Measurements from ENCODE around the gene FBXL17. TPM values are rescaled to one million over a fixed set of nuclear protein-coding genes. Genes with fewer than 3 reads are reported as not detected.

FBXL17 gene
- total RNA-seq, 1 experiment from 2014 or later = 5.3 TPM

- H3K27ac ChIP-seq (ENCODE audit: insufficient read length, low read depth, low read length) = no peak overlapping the region
- no peak overlapping the region for H2BK5ac ChIP-seq (ENCODE audit: insufficient read length, low read length)
- H4K20me1 ChIP-seq (ENCODE audit: control insufficient read depth, insufficient read depth, insufficient read length) = no peaks in the 10 kb centered on the region
- no peak overlapping the region for H3K27ac Mint-ChIP-seq
- no peak overlapping the region; the same call in 1 of the 2 replicates for H3K14ac ChIP-seq (ENCODE audit: insufficient read depth, low read length)
- peaks cover 22 to 25% of the 10 kb centered on the region in 2 experiments for H3K4me1 Mint-ChIP-seq
- H4K5ac ChIP-seq (ENCODE audit: insufficient read length, low read depth, low read length) = no peak overlapping the region
- no peaks in the 10 kb centered on the region for H3K4me1 ChIP-seq (ENCODE audit: insufficient read depth, low read length)
- no peak overlapping the region for H3T11ph ChIP-seq (ENCODE audit: low read length)
- H2BK120ac ChIP-seq (ENCODE audit: low read depth, low read length, poor library complexity, severe bottlenecking) = no peak overlapping the region
- H3K23ac ChIP-seq (ENCODE audit: insufficient read length, low read depth, low read length) = no peak overlapping the region
- no peak overlapping the region for H4K91ac ChIP-seq (ENCODE audit: insufficient read length, low read depth, low read length)
- no peaks in the 10 kb centered on the region for H3K27me3 Mint-ChIP-seq (ENCODE audit: low read depth)
- no peak overlapping the region for H2BK15ac ChIP-seq (ENCODE audit: low read depth, low read length)
- H3K4me3 Mint-ChIP-seq = no peak overlapping the region
- no peak overlapping the region for H3K56ac ChIP-seq (ENCODE audit: insufficient read length, low read depth, low read length)
- no peak overlapping the region for H2BK12ac ChIP-seq (ENCODE audit: insufficient read length, low read depth, low read length)
- no peak for TF ChIP-seq CTCF (conservative IDR thresholded peaks at IDR 0.05)
- H2AFZ ChIP-seq (ENCODE audit: low read length) = no peak overlapping the region
- H2AK5ac ChIP-seq (ENCODE audit: insufficient read length, low read length) = no peak overlapping the region
- no peak overlapping the region for H2BK20ac ChIP-seq (ENCODE audit: low read depth, low read length, poor library complexity, severe bottlenecking)
- H3K79me1 ChIP-seq (ENCODE audit: insufficient read depth, low read depth, low read length, poor library complexity, severe bottlenecking) = no peaks in the 10 kb centered on the region
- WGBS (ENCODE audit: extremely low coverage, insufficient read length, low lambda C conversion rate) = no CpG with 5 or more reads among the region's 4 CpGs
- no peaks in the 10 kb centered on the region for H3K36me3 Mint-ChIP-seq (ENCODE audit: insufficient read depth in 1 of 3, low read depth in 3 of 3)
- H3K9me3 ChIP-seq (ENCODE audit: control insufficient read depth, low read depth, low read length) = no peaks in the 10 kb centered on the region
- H3K4ac ChIP-seq (ENCODE audit: low read depth, low read length) = no peak overlapping the region
- no peaks in the 10 kb centered on the region; a peak in 1 of 5 replicates for H3K9me3 Mint-ChIP-seq
- H3K27me3 ChIP-seq (ENCODE audit: insufficient read depth, low read length) = no peaks in the 10 kb centered on the region
- no peak overlapping the region for H3K4me2 ChIP-seq (ENCODE audit: insufficient read depth, insufficient read length, low read length)
- no peaks in the 10 kb centered on the region for H3K23me2 ChIP-seq (ENCODE audit: insufficient read length, low read depth, low read length, poor library complexity, severe bottlenecking)
- no peaks in the 10 kb centered on the region for H3K79me2 ChIP-seq (ENCODE audit: insufficient read depth, low read length)
- DNase-seq = no peak
- H3K9ac ChIP-seq (ENCODE audit: extremely low read depth, insufficient read length, low read length) = no peak overlapping the region
- no peak overlapping the region for H4K8ac ChIP-seq (replicated peaks; ENCODE audit: insufficient read length, low read depth, low read length)
- H3K18ac ChIP-seq (ENCODE audit: insufficient read length, low read depth, low read length) = no peak overlapping the region
Measured at GRCh38 chr5:107878661-107879060, 503.2 kb downstream of the FBXL17 start.
